NCI-H446 treated with DMSO at 0.1 percent for 48 hours (cell line): ENCODE measurements around the gene SYNCRIP.
"Not testable (repeated sequence)": the region's sequence is repeated elsewhere in the genome, so short reads cannot be mapped to it uniquely, and the experiment has no call there.

Source experiments
- DNase-seq: peaks from one replicate; lab custom pipeline; 2025; lab: John Stamatoyannopoulos, UW

Gene SYNCRIP

DNA sequence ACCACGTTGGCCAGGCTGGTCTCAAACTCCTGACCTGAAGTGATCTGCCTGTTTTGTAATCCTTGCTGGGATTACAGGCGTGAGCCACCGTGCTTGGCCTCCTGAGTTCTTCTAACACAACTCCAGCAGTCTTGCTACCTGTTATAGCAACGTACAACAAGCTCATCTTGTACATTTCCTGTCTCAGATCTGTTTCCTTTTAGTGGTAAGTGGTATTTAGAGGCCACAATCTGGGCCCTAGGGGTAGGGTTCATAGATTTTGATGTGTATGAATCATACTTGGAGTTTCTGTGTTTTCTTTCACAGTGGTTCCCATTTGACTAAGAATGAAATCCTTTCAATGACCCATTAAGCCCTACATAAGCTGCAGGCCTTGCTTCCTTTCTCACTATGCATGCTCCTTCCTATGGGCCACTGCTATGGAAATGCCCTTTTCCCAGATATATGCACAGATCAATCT lies 27.1 kb upstream of the SYNCRIP start:
- no peak for DNase-seq

DNA sequence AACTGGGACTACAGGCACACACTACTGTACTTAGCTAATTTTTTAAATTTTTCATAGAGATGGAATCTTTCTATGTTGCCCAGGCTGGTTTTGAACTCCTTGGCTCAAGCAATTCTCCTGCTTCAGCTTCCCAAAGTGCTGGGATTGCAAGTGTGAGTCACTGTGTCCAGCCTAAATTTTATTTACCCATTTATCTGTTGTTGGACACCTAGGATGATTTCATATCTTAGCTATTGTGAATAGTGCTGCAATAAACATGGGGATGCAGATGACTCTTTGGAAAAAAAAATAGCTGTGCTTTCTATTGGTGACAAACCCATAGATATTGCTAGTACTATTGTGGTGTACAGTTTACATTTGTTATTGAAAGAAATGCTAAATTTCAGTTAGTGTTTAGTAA lies 19.6 kb upstream of the SYNCRIP start:
- no peak for DNase-seq

DNA sequence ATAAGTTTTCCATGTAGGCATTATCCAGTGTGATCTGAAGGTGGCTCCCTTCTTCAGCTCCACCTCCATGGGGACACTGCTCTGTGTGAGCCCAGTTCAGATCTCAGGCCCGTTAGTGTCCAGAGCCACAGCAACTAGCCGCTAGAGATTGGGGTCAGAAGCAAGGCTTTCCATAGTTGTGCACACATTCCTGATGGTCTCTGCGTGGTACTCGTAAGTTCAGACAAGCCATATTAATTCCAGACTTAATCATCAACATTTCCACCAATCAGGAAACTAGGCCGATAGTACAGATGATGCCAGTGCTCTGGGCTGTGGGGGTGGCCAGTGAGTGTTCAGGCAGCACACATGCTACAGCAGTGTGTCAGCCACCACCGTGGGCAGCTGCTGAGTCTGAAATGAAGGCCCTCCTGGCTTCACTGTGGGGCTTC lies 17.5 kb upstream of the SYNCRIP start:
- DNase-seq = no peak

DNA sequence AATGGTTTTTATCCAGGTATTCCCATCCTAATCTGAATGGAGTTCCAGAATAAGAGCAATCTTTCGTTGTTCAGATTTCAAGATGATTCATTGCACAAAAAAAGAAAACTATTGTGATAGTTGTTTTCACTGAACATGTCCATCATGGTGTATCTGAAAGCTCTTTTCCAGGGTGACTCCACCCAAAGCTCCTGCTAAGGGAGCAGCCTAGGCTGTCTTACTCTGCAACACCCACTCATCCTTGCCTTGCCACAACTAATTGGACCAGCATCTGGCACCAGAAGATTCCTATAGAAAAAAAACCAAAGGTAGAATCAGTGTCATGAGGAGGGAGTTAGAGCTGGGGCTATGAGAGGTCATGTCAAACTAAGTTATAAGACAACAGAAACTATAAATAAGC lies 7.9 kb upstream of the SYNCRIP start:
- DNase-seq = no peak

DNA sequence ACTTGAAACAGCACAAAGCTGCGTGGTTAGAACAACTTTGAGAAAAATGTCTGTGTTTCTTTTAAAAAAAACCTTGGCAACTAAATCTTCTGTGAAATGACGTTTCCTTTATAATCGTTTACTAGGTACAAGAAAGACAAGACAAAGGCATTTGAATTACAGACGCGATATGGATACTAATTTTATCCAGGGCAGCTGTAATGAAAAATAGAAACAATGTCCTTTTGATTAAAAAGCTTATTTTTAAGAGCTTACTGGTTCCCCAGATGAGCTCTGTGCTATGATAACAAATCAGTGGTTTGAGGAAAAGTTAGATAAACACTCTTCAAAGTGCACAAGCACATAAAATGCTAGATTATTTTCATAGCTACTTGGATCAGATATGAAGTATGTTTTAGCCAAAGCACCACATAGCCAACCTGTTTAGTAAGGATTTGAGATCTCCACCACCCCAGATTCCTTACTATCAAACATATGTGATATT lies 1.6 kb upstream of the SYNCRIP start:
- no peak for DNase-seq

DNA sequence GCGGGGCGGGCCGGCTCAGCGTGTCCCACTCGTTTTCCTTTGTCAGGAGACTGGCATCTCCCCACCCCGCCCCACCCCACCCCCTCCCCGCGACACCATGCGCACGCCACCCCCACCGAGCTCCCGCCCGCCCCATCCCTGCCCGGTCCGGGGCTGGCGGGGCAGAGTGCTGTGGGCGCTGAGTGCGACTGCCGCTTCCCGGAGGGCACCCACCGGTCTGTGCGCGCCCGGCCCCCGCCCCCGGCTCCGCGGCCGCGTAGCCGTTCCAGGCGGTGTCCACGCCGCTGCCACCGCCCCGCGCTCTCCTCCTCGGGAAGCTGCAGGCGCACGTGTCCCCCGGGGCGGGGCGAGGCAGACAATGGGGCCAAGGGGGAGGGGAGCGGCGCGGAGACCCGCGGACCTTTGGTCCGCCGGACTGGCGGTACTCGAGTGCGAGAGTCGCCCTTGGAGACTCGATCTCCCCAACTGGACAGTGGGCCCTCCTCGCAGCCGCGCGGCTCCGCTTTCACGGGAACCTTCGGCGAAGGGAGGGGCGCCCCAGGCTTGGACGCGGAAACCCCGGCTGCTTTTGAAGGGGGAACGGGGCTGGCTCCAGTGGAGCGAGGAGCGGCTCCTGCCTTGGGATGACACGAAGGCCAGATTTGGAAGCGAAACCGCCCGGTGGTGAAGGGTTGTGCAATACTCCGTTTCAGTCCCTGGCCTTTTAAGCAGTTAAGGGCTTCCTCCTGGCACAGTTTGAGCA lies 1.0 kb upstream of the SYNCRIP start:
- DNase-seq = peak; percentile 74

DNA sequence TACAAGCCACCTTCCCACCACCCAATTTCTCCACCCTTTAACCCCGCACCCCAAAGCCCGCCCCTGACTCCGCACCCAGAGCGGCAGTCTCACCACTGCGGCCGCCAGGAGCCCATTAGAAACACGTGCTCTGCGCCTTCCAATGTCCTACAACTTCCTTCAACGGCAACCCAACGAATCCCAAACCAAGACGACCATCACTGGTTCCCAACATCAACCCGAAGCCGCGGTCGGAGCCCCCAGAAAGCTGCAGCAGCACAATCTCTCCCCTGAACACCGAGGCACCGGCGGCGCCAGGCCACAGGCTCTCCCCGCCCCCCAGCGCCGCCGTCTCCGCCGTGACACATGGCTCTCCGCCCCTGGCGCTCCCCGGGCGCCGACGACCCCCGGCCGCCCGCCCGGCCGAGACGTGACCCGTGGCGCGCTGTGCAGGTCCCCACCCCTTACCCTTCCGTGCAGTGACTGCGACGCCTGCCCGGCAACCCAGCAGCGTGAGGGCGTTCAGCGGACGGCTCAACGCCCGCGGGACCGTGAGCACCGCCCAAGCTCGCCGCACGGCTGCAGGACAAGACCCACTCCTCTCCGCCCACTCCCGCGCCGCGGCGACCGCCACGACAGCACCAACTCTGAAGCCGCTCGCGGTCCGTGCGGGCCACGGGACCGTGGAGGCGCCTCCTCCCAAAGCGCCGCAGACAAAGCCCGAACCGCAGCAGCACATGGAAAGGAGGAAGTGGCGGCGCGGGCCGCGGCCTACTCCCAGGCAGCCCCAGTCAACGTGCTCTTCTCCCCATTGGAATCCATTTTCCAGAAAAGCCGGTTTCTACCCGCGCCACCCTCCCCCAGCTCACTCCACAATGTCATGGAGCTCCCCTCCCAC lies 551 bp downstream of the SYNCRIP start:
- DNase-seq = no peak

DNA sequence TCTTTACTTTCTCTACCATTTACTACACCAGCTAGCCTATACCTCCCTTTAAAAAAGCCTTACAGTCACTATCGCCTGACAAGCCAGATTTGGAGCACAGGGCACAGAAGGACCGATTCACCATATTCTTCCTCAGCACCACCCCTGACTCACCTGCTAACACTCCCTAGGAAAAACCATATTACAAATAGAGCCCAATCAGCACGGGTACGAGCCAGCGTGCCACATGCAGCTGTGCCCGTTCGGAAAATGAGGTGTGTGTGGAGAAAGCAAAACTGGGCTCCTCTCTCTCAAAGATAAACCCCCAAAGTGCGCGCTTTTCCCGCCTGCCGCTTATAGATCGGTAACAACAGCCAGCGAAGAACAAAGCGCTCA lies 1.2 kb downstream of the SYNCRIP start:
- peak; percentile 3 for DNase-seq

DNA sequence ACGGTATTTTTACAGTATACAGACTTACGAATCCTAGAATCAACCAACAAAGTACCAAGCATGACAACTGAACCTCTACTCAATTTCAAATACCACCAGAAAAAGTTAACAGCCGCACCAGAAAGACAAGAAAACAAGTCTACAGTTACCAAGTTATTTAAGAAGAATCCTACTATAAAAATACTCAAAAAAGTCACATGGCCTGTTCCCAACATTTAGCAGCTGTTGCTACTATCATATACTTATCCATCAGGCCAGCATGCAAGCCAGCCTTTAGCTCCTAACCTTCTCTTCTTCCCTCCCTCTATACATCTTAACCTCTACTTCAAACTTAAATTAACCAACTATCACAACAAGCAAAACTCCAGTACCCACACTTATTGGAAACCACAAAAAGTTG lies 1.9 kb downstream of the SYNCRIP start:
- DNase-seq = no peak

DNA sequence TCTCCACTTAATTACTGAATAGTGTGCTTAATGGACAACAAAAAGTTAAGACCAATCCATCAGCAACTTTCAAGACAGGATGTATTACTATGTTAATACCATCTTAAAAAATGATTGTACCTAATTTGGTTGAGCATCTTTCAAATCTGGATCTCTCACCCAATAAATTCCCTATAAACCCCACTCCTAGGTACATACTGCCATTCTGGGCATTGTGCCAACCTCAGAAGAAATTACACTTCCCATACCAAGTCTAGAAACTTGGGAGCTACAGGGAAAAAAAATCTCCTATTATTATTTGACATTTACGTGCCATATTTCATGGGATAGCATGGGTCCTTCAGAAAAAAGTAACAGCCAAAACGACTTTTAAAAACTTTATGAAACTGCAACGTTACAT lies 5.1 kb downstream of the SYNCRIP start:
- DNase-seq = no peak

DNA sequence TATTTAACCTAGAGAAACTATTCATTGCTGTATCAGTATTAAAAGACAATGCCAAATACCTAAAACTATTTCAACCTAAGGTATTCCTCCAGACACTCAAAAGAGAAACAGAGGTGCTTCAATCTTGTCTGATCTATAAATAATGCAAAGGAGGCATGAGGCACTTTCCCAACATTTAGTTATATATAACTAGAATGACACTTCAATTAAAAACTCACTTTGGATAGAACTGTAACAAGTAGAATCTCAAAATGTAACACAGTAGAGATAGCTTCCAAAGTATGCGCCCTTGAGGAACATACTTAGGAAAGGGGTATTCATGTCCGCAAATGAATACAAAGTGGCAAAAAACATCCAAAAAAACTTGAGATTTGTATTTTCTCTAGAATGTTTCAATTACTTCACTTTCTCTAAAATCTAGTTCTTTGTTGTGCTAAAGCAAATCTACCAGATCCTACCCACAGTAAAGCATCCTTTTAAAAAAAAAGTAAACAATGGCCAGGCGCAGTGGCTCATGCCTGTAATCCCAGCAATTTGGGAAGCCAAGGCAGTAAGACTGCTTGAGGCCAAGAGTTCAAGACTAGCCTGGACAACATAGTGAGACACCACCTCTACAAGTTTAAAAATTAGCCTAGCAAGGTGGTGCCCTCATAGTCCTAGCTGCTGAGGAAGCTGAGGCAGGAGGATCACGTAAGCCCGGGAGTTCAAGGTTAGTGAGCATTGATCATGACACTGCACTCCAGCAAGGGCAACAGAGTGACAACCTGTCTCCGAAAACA lies 10.3 kb downstream of the SYNCRIP start:
- no peak for DNase-seq

DNA sequence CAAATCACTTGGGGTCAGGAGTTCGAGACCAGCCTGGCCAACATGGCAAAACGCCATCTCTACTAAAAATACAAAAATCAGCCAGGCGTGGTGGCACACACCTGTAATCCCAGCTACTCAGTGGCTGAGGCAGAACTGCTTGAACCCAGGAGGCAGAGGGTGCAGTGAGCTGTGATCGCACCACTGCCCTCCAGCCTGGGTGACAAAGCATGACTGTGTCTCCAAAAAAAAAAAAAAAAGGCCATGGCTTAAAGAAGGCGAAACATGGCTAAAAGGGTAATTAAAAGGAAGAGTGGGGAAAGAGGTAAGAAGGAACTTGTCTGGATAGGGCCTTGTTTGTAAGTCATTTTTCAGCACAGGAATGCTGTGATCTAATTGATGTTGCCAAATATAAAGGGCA lies 11.6 kb downstream of the SYNCRIP start:
- not testable (repeated sequence) for DNase-seq

DNA sequence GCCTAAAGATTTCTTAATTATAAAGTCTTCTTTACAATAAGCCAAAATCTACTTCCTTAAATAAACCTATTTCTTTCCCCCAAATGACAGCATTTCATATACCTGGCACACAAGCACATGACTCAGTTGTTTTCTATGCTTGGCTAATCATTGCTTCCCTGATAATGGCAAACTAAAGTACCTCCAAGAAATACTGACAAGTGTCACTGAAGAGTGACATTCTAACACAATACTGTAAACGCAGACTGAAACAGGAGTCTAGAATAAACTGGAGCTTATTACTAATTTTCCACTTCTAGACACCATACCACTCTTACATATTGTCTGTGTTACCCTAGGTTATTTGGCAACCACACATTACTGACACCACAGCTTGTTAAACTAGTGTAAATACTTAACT lies 14.3 kb downstream of the SYNCRIP start:
- no peak for DNase-seq

DNA sequence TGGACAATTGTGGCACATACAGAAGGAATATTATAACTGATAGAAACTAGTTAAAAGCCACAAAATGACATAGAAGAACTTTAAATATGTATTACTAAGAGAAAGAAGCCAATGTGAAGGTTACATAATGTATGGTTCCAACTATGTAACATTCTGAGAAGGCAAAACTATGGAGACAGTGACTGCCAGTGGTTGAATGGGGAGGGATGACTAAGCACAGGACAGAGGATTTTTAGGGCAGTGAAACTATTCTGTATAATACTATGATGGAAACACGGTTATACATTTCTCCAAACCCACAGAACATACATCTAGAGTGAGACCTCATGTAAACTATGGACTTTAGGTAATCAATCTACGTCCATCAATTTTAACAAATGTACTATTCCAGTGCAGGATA lies 22.4 kb downstream of the SYNCRIP start:
- no peak for DNase-seq

DNA sequence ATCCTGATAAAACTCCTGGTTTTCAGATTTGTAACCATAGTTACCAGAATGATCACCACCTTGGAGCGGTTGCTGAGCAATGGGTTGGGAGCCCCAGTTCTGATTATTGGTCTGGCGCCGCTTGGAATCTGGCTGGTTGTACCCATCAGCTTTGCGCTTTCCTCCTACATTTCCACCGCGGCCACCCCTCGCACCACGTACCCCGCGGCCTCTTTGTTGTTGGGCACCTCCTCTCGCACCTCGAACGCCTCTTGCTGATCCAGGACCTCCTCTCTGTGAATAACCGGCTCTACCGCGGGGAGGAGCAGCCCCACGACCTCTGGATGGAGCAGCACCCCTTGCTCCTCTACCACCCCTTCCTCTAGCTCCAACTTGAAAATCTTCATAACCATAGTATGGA lies 27.9 kb downstream of the SYNCRIP start:
- DNase-seq = no peak

DNA sequence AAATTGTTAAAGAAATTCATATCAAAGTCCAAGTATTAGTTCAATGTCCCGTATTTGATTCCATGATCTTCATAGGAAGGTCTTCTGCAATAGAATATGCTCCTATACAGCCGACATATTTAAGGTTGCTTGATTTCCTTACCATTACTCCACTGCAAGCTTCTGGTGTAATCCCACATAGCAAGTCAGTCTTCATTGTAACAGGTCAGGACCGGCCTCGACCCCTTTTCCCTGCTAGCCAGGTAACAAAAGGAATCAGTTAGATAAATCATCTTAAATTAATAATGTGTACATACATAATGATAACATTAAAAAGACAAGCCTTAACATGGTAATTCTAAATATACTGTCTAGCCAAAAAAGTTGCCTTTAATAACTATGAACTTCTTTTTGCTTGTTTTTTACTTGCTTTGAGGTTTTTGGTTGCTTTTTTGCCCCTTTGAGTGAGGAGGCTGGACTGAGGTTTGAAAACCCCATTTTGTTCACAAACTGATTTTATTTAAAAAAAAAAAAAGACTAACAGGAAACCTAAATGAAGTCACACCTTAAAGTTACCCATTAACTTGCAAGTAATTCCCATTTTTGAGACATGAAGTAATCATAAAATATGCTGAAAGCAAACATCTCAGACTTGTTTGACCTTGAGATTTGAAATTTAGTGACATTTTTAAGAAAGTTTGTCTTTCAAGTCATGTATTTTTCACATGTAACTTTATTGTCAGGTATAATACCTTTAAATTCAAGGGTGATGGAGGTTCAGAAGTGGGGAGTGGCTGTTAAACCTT lies 29.8 kb downstream of the SYNCRIP start:
- DNase-seq = no peak

DNA sequence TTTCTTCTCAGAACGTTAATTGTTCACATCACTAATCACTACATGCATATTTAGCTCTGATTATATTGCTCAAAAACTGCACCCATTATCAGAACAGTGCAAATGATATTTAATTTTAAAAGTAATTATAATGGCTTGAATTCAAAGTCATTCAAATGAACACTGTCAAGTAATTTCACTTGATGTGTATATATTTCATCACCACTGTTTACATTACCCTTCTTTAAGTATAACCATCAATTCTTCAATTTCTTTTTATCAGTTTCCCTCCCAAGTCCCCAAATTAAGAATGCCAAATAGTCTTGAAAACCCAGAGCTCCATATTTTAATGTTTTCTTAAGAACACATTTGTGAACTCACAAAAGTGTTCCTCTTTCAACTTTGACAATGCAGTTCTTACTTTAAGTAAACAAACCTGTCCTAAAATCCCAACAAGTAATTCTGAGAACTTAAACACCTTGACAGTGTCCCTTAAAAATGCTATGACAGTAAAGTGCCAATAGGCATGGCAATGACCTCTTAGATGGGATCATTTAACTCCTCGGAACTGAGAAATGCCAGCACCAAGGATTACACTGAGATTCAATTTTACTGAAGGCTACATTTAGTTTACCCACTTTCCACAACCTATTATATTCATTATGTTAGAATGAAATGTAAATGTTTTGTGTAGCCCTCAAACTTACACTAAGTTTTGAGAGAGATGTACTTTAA lies 32.3 kb downstream of the SYNCRIP start:
- no peak for DNase-seq

DNA sequence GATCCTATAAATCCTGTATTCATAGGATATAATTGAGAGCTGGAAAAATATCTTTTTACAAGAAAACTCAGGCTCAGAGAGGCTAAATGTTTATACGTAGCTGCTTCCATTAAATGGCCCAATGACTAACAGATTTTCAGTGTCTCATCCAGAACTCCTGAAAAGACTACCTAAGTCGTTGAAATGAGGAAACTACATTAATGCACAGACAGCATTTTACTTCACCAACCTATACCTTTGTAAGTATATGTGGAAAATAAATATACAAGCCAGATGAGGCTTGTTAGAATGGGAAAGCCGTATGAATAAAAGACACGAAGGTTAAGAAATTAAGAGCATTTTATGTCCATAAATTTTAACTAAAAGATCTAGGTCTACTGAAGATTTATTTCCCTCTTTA lies 40.6 kb downstream of the SYNCRIP start:
- no peak for DNase-seq

DNA sequence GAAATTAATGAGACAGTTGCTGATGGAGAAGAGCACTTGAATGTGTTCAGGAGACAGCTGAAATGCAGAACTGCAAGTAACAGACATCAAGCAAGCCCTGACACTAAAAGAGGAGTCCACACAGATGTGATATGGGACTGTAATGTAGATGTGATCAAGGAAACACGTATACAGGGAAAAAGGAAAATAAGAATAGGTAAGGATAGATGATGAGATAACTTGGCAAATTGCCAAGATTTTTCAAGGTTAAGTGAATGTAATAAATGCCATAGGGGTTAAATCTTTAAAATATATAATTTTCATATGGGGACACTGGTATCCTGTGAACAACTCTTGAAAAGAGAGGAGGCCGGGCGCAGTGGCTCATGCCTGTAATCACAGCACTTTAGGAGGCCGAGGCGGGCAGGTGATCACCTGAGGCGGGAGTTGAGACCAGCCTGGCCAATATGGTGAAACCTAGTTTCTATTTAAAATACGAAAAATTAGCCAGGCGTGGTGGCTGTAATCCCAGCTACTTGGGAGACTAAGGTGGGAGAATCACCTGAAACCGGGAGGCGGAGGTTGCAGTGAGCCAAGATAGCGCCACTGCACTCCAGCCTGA lies 41.9 kb downstream of the SYNCRIP start:
- DNase-seq = no peak

DNA sequence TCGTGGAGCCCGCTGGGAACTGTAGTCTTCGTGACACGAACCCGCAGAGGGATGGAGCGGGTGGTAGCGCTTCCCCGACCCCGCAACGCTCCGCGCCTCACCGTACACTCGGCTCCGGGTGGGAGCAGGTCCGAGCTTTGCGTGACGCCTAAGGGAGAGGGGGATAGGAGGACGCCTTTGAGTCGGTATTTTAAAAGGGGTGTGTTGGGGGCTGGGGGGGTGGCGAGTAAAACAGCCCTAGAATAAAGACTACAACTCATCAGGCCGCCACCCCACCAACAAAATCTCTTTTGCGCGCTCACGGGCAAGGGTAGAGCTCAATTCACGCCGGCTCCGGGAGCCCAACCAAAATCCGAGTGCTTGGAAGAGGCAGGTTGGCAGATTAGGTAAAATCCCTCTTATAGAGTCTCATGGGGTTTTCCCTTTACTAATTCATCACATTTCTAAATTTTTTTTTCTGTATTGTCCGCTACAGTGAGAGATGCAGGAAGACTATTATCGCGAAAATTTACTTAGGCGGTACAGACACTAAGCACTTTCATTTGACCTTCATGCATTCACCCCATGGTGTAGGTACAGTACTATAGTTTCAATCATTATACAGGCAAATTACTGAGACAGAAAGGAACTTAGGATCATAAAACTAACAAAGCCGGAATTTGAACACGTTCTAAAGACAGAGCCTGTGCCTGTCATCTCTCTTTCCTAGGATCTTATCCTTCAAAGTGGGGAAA lies 48.3 kb downstream of the SYNCRIP start:
- no peak for DNase-seq
